Sigmoid colon (tissue), 7 donors: ENCODE measurements around the gene CPSF4L. TPM values are rescaled to one million over a fixed set of nuclear protein-coding genes. Genes with fewer than 3 reads are reported as not detected.

Experiments
- DNase-seq: peaks from one replicate; pipeline ENCODE4 v3.0.0-alpha.2; 2019
- H3K27ac ChIP-seq, 4 donors: fragments of 200-600 bp; sonication (generic); one replicate each; pipeline ENCODE4 v1.5.1; 2016 to 2019; ENCODE audit warnings: mild to moderate bottlenecking in 1 of 4
- H3K27me3 ChIP-seq, 3 donors: fragments of 200-600 bp; sonication (generic); one replicate each; pipeline ENCODE4 v1.5.1; 2019; ENCODE audit warnings: mild to moderate bottlenecking in 1 of 3
- H3K36me3 ChIP-seq, 4 donors: fragments of 200-600 bp; sonication (generic); one replicate each; pipeline ENCODE4 v1.5.1; 2016 to 2019
- H3K4me1 ChIP-seq, 4 donors: fragments of 200-600 bp; sonication (generic); one replicate each; pipeline ENCODE4 v1.5.1; 2017 to 2019
- H3K4me3 ChIP-seq, 4 donors: fragments of 200-600 bp; sonication (generic); one replicate each; pipeline ENCODE4 v1.5.1; 2017 to 2019; ENCODE audit warnings: mild to moderate bottlenecking in 2 of 4, moderate library complexity in 1 of 4
- H3K9me3 ChIP-seq, 4 donors: fragments of 200-600 bp in 3 of 4; sonication (generic) in 3 of 4; one replicate each; pipeline versions ENCODE4 v1.5.1 to v1.6.1; 2013 to 2019
- EP300 ChIP-seq, 4 donors: sonication (generic); formaldehyde crosslinking; IDR thresholded peaks; one replicate each; pipeline ENCODE4 v1.6.1; 2017; ENCODE audit warnings: antibody characterized with exemption in 4 of 4
- POLR2A ChIP-seq, 2 donors: fragments of 450-650 bp; IDR thresholded peaks; one replicate each; pipeline ENCODE4 v1.6.1; 2016; ENCODE audit warnings: antibody characterized with exemption in 2 of 2, mild to moderate bottlenecking in 2 of 2, moderate library complexity in 2 of 2
- POLR2AphosphoS5 ChIP-seq, 4 donors: sonication (generic); formaldehyde crosslinking; IDR thresholded peaks; one replicate each; pipeline ENCODE4 v1.6.1; 2017; ENCODE audit warnings: antibody characterized with exemption in 4 of 4
- WGBS, 2 donors: extraction: QIAGEN DNeasy Blood & Tissue Kit; methylation state at CpG; one replicate each; pipeline ENCODE4 v1.1.7; 2013; 5-methylcytosine and 5-hydroxymethylcytosine counted together
- intact Hi-C: fragments of 100-400 bp; cut with DNase I; formaldehyde crosslinking; loops from one replicate; pipeline ENCODE4 v1.15.1; 2023
- polyA plus RNA-seq, 3 donors: library from polyadenylated mRNA; stranded (reverse); fragments of 200-250 nt; gene quantifications; one replicate each; pipeline ENCODE4 v1.2.3, GENCODE V29; 2013
- total RNA-seq, 4 donors: library from RNA; depleted of rRNA; stranded (reverse); fragments of >200 nt; gene quantifications; one replicate each; pipeline ENCODE4 v1.1.0, GENCODE V29; 2016
- TF ChIP-seq, protein P1 (sequence below), 4 experiments: fragments of 450-650 bp in 3 of 4; fragments of 200-600 bp in 1 of 4; IDR thresholded peaks; one replicate each; pipeline ENCODE4 v1.5.1; 2016 to 2019; ENCODE audit warnings: antibody characterized with exemption in 4 of 4, mild to moderate bottlenecking in 3 of 4, moderate library complexity in 2 of 4
- donor health status: healthy with polysubstance abuse.
- donor health status: Bipolar disorder and iron deficiency.
- donor health status: healthy.

CPSF4L gene
- total and polyA plus RNA-seq, 7 donors, result not detected

DNA sequence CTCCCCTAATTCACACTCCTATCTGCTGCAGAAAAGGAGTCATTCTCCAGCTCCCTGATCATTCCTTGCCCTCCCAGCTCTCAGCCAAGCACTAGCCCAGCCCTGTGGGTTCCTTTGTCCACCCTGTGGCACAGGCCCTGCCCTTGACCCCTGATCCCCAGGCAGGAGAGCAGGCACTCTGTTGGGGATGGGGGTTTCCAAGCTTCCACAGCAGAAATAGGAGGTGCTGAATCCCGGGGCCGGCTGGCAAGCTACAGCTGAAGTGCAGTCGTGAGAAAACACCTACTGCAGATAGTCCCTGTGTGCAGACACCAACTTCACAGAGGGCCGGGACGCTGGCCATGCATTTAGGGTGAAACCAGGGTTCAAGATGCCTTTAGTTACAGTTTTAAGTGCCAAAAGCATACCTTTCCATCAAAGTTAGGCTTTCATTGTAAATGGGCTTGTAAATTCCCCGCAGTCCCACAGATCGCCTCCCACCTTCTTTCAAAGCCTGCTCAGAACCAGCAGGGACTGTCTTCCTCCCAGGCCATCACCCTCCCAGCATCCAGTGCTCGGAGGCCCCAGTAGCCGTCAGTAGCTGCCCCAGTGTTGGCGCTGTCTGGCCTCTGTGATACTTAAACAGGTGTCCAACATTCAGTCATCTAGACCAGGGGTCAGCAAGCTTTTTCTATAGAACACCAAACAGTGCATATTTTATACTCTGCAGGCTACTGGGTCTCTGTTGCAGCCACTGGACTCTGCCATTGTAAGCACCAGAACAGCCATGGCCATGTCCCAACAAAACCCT is 10.6 kb downstream of the CPSF4L start:
- 80 to 85% methylated on average over 10 of the region's 10 CpGs for WGBS, 2 donors
- peaks cover 0 to 26% (median 0%) of the 10 kb centered on the region in 4 donors for H3K36me3 ChIP-seq
- no peak overlapping the region for H3K27ac ChIP-seq
- DNase-seq, result no peak
- intact Hi-C loops, result no loop called here
- no peak for TF ChIP-seq POLR2AphosphoS5 (IDR thresholded peaks at IDR 0.05)
- TF ChIP-seq EP300 (IDR thresholded peaks at IDR 0.05), result no peak
- TF ChIP-seq POLR2A (IDR thresholded peaks at IDR 0.05), result no peak
- TF ChIP-seq, protein P1, sequence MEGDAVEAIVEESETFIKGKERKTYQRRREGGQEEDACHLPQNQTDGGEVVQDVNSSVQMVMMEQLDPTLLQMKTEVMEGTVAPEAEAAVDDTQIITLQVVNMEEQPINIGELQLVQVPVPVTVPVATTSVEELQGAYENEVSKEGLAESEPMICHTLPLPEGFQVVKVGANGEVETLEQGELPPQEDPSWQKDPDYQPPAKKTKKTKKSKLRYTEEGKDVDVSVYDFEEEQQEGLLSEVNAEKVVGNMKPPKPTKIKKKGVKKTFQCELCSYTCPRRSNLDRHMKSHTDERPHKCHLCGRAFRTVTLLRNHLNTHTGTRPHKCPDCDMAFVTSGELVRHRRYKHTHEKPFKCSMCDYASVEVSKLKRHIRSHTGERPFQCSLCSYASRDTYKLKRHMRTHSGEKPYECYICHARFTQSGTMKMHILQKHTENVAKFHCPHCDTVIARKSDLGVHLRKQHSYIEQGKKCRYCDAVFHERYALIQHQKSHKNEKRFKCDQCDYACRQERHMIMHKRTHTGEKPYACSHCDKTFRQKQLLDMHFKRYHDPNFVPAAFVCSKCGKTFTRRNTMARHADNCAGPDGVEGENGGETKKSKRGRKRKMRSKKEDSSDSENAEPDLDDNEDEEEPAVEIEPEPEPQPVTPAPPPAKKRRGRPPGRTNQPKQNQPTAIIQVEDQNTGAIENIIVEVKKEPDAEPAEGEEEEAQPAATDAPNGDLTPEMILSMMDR (IDR thresholded peaks at IDR 0.05), result no peak
- peaks cover 0 to 6% (median 5%) of the 10 kb centered on the region in 4 donors for H3K4me1 ChIP-seq
- no peak overlapping the region for H3K4me3 ChIP-seq
- H3K27me3 ChIP-seq, result no peaks in the 10 kb centered on the region
- no peaks in the 10 kb centered on the region for H3K9me3 ChIP-seq

DNA sequence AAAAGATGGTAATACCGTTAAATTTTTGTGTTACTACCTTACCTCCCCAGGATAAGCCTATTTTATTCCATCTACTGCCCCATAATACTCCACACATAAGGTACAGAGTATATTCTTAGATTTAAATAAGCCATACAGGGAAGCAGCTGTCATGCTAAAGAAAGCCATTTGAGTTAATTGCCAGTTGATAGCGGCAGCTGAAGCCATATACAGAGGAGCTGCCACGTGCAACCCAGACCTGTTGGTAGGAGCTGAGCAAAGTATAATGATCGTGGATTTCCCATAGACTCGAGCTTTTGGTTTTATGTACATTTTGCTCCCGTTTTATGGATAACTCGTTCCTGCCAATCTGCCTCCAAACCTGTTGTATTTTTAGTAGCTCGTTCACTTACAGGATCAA is 12.0 kb downstream of the CPSF4L start:
- no peaks in the 10 kb centered on the region for H3K27me3 ChIP-seq
- intact Hi-C loops, result no loop called here
- H3K4me1 ChIP-seq, result no peaks in the 10 kb centered on the region
- TF ChIP-seq, protein P1 (IDR thresholded peaks at IDR 0.05), result no peak
- no peak for TF ChIP-seq POLR2AphosphoS5 (IDR thresholded peaks at IDR 0.05)
- no peak for TF ChIP-seq EP300 (IDR thresholded peaks at IDR 0.05)
- TF ChIP-seq POLR2A (IDR thresholded peaks at IDR 0.05), result no peak
- peaks cover 0 to 40% (median 0%) of the 10 kb centered on the region in 4 donors for H3K36me3 ChIP-seq
- H3K9me3 ChIP-seq, result no peaks in the 10 kb centered on the region
- DNase-seq, result no peak
- no peak overlapping the region for H3K27ac ChIP-seq
- no peak overlapping the region for H3K4me3 ChIP-seq
- 22 to 74% methylated on average over 8 of the region's 8 CpGs for WGBS, 2 donors

GRCh38 chr17:73248532-73248931 is 13.1 kb downstream of the CPSF4L start:
- Histone ChIP-seq H3K36me3 (peaks cover 0 to 50% (median 3%) of the 10 kb centered on the region in 4 donors), H3K27ac (no peak overlapping the region), H3K9me3 (no peaks in the 10 kb centered on the region), H3K4me3 (no peak overlapping the region), H3K4me1 (no peaks in the 10 kb centered on the region), H3K27me3 (no peaks in the 10 kb centered on the region)
- 92 to 93% methylated on average over 10 of the region's 10 CpGs for WGBS, 2 donors
- TF ChIP-seq EP300 (IDR thresholded peaks at IDR 0.05), result no peak
- TF ChIP-seq, protein P1 (IDR thresholded peaks at IDR 0.05), result no peak
- no peak for TF ChIP-seq POLR2AphosphoS5 (IDR thresholded peaks at IDR 0.05)
- TF ChIP-seq POLR2A (IDR thresholded peaks at IDR 0.05), result no peak
- DNase-seq, result no peak
- intact Hi-C loops, result no loop called here

DNA sequence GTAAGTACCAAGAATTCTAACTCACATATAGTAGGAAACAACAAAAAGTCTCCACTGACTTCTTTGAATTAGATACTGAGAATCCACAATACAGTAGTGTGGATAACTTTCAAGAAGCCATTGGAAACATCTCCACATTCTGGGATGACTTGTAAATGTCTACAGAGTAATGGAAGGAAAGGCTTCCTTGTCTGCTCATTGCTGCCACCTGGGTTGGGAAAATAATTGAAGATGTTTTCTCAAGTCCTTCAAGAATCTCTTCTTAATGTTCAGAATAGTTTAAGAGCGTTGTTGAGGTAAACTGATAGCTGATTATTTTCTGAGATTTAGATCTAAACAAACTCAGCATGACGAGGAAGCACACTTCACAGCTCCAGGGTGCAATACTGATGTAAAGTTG is 14.0 kb downstream of the CPSF4L start:
- Histone ChIP-seq H3K27me3 (no peaks in the 10 kb centered on the region), H3K27ac (no peak overlapping the region), H3K9me3 (no peaks in the 10 kb centered on the region), H3K36me3 (peaks cover 0 to 56% (median 6%) of the 10 kb centered on the region in 4 donors), H3K4me1 (no peaks in the 10 kb centered on the region), H3K4me3 (no peak overlapping the region)
- DNase-seq, result no peak
- 87 to 95% methylated on average over 2 of the region's 2 CpGs for WGBS, 2 donors
- TF ChIP-seq EP300 (IDR thresholded peaks at IDR 0.05) (no peak), POLR2AphosphoS5 (IDR thresholded peaks at IDR 0.05) (no peak)
- TF ChIP-seq, protein P1 (IDR thresholded peaks at IDR 0.05), result no peak
- intact Hi-C loops, result no loop called here
